ENCODE measurements around the gene CALHM2.
A peak's percentile ranks its signal among the peaks of the same experiment; 100 is the strongest.

The CALHM2 gene

GRCh38 chr10:103476046-103476768 is 24.0 kb upstream of the CALHM2 start:
- DNase-seq (ENCODE audit: low spot score), result no peak

GRCh38 chr10:103475437-103475836 is 23.3 kb upstream of the CALHM2 start:
- DNase-seq (ENCODE audit: low spot score), result no peak

- no peak for DNase-seq (ENCODE audit: low spot score)
Measured at GRCh38 chr10:103474077-103474476, 21.9 kb upstream of the CALHM2 start.

GRCh38 chr10:103473261-103473671 is 21.1 kb upstream of the CALHM2 start:
- DNase-seq (ENCODE audit: low spot score), result no peak

- DNase-seq (ENCODE audit: low spot score), result no peak
Measured at GRCh38 chr10:103472005-103472404, 19.8 kb upstream of the CALHM2 start.

GRCh38 chr10:103470761-103471653 is 18.8 kb upstream of the CALHM2 start:
- DNase-seq (ENCODE audit: low spot score), result no peak

- no peak for DNase-seq (ENCODE audit: low spot score)
Measured at GRCh38 chr10:103469201-103469600, 17.0 kb upstream of the CALHM2 start.

GRCh38 chr10:103467406-103467805 is 15.2 kb upstream of the CALHM2 start:
- DNase-seq (ENCODE audit: low spot score), result no peak

GRCh38 chr10:103466734-103467133 is 14.6 kb upstream of the CALHM2 start:
- DNase-seq (ENCODE audit: low spot score), result no peak

GRCh38 chr10:103465411-103466179 is 13.4 kb upstream of the CALHM2 start:
- no peak for DNase-seq (ENCODE audit: low spot score)

- no peak for DNase-seq (ENCODE audit: low spot score)
Measured at GRCh38 chr10:103463499-103463898, 11.3 kb upstream of the CALHM2 start.

GRCh38 chr10:103459615-103460014 is 7.4 kb upstream of the CALHM2 start:
- no peak for DNase-seq (ENCODE audit: low spot score)

GRCh38 chr10:103458720-103459119 is 6.5 kb upstream of the CALHM2 start, which contains the start of gene CALHM1:
CALHM1 (minus strand) TSS chr10:103458900; CDS start chr10:103458751, 149 bp downstream.
- DNase-seq (ENCODE audit: low spot score), result no peak

- no peak for DNase-seq (ENCODE audit: low spot score)
Measured at GRCh38 chr10:103457896-103458583, 5.9 kb upstream of the CALHM2 start.

GRCh38 chr10:103457176-103457712 is 5.1 kb upstream of the CALHM2 start:
- no peak for DNase-seq (ENCODE audit: low spot score)

GRCh38 chr10:103456074-103456660 is 4.0 kb upstream of the CALHM2 start:
- DNase-seq (ENCODE audit: low spot score), result no peak

GRCh38 chr10:103455235-103455634 is 3.1 kb upstream of the CALHM2 start:
- DNase-seq (ENCODE audit: low spot score), result no peak

- DNase-seq (ENCODE audit: low spot score), result no peak
Measured at GRCh38 chr10:103454026-103454425, 1.9 kb upstream of the CALHM2 start.

GRCh38 chr10:103452506-103453230 is 498 bp upstream of the CALHM2 start:
- DNase-seq (ENCODE audit: low spot score), result no peak

GRCh38 chr10:103451091-103451813 is 918 bp downstream of the CALHM2 start:
- peak; percentile 81 for DNase-seq (ENCODE audit: low spot score)
